CD1c-positive myeloid dendritic cell (primary cell): ENCODE data around the gene CHD5.
A peak's percentile ranks its signal among the peaks of the same experiment; 100 is the strongest.
"Not testable (repeated sequence)": the region's sequence is repeated elsewhere in the genome, so short reads cannot be mapped to it uniquely, and the experiment has no call there.

Source experiments
- DNase-seq: peaks from one replicate; pipeline ENCODE4 v3.0.0-alpha.2; 2016; ENCODE audit errors: extremely low spot score

Gene CHD5

GRCh38 chr1:6086358-6086757, 93.8 kb downstream of the CHD5 start:
- DNase-seq, result no peak

GRCh38 chr1:6085666-6086065, 94.5 kb downstream of the CHD5 start:
- no peak for DNase-seq

- DNase-seq, result no peak
These were observed 95.2 kb downstream of the CHD5 start for GRCh38 chr1:6084781-6085495.

GRCh38 chr1:6083801-6084446, 96.2 kb downstream of the CHD5 start:
- DNase-seq, result no peak

- DNase-seq, result no peak
These were observed 96.7 kb downstream of the CHD5 start for GRCh38 chr1:6083385-6083784.

GRCh38 chr1:6082430-6082971, 97.6 kb downstream of the CHD5 start:
- peak; percentile 15 for DNase-seq

GRCh38 chr1:6081901-6082300, 98.2 kb downstream of the CHD5 start:
- no peak for DNase-seq

- no peak for DNase-seq
These were observed 99.7 kb downstream of the CHD5 start for GRCh38 chr1:6080469-6080868.

GRCh38 chr1:6077919-6078318, 102.2 kb downstream of the CHD5 start:
- DNase-seq, result no peak

- DNase-seq, result no peak
These were observed 102.6 kb downstream of the CHD5 start for GRCh38 chr1:6077506-6077905.

GRCh38 chr1:6077061-6077460, 103.1 kb downstream of the CHD5 start:
- DNase-seq, result not testable (repeated sequence)

- peak; percentile 42 for DNase-seq
These were observed 104.4 kb downstream of the CHD5 start for GRCh38 chr1:6075748-6076147.

GRCh38 chr1:6074192-6074901, 105.8 kb downstream of the CHD5 start:
- DNase-seq, result no peak

- DNase-seq, result no peak
These were observed 106.6 kb downstream of the CHD5 start for GRCh38 chr1:6073480-6074053.

GRCh38 chr1:6072774-6073479, 107.2 kb downstream of the CHD5 start:
- no peak for DNase-seq

GRCh38 chr1:6071219-6071618, 108.9 kb downstream of the CHD5 start:
- DNase-seq, result no peak

GRCh38 chr1:6070450-6070974, 109.6 kb downstream of the CHD5 start:
- no peak for DNase-seq

GRCh38 chr1:6069573-6069972, 110.5 kb downstream of the CHD5 start:
- DNase-seq, result no peak

GRCh38 chr1:6068932-6069331, 111.2 kb downstream of the CHD5 start:
- no peak for DNase-seq

GRCh38 chr1:6068073-6068472, 112.0 kb downstream of the CHD5 start:
- no peak for DNase-seq

- DNase-seq, result no peak
These were observed 113.4 kb downstream of the CHD5 start for GRCh38 chr1:6066680-6067079.
